K562 (cell line): ENCODE data around the gene RTL10. TPM values are rescaled to one million over a fixed set of nuclear protein-coding genes. Genes with fewer than 3 reads are reported as not detected.

ENCODE experiments used
- CBX2 ChIP-seq: fragments of 200-600 bp; sonication (generic); IDR thresholded peaks from one replicate; pipeline ENCODE4 v1.6.1; 2012; ENCODE audit warnings: mild to moderate bottlenecking, low read length, inconsistent platforms; ENCODE audit not compliant: insufficient read depth, poor library complexity, severe bottlenecking
- E2F1 ChIP-seq: sonication (generic); formaldehyde crosslinking; IDR thresholded peaks from 2 replicates; pipeline ENCODE4 v1.8.1; 2023; ENCODE audit warnings: mild to moderate bottlenecking, missing genetic modification reagents, moderate library complexity
- GABPB2 ChIP-seq: fragments of 250-450 bp; sonication (Bioruptor Pico); conservative IDR thresholded peaks from 2 replicates; pipeline ENCODE4 v1.5.1; 2021; ENCODE audit warnings: mild to moderate bottlenecking
- HDAC1 ChIP-seq, 2 experiments: fragments of 450-650 bp; IDR thresholded peaks; 2 replicates each; pipeline ENCODE4 v1.6.1; 2016 to 2017; ENCODE audit warnings: inconsistent platforms in 1 of 2, mild to moderate bottlenecking in 1 of 2, moderate library complexity in 1 of 2
- HDAC8 ChIP-seq: fragments of 450-650 bp; IDR thresholded peaks from 2 replicates; pipeline ENCODE4 v1.6.1; 2016; ENCODE audit warnings: mild to moderate bottlenecking, missing genetic modification characterization, moderate library complexity, missing compliant biosample characterization
- HES1 ChIP-seq: fragments of 450-650 bp; IDR thresholded peaks from 2 replicates; pipeline ENCODE4 v1.6.1; 2016; ENCODE audit warnings: low read depth, mild to moderate bottlenecking, moderate library complexity
- HLTF ChIP-seq: fragments of 450-650 bp; IDR thresholded peaks from 2 replicates; pipeline ENCODE4 v1.6.1; 2016
- HNRNPH1 ChIP-seq: fragments of 200-400 bp; formaldehyde crosslinking; optimal IDR thresholded peaks from 2 replicates; pipeline ENCODE3; 2017; ENCODE audit warnings: low read depth, mild to moderate bottlenecking, low read length, moderate library complexity
- MBD2 ChIP-seq: sonication (generic); IDR thresholded peaks from 2 replicates; pipeline ENCODE4 v1.6.1; 2016; ENCODE audit warnings: low read depth, borderline replicate concordance
- PTBP1 ChIP-seq: fragments of 200-400 bp; formaldehyde crosslinking; IDR thresholded peaks from 2 replicates; pipeline ENCODE4 v1.6.1; 2017; ENCODE audit warnings: low read depth, low read length
- SNRNP70 ChIP-seq: fragments of 200-400 bp; formaldehyde crosslinking; optimal IDR thresholded peaks from 2 replicates; pipeline ENCODE3; 2017; ENCODE audit warnings: low read depth, low read length
- SREBF1 ChIP-seq: fragments of 150-350 bp; IDR thresholded peaks from 2 replicates; pipeline ENCODE4 v1.6.1; 2014; ENCODE audit warnings: antibody characterized with exemption, low read depth, low read length, borderline replicate concordance
- polyA plus RNA-seq, 8 experiments: library from polyadenylated mRNA; depleted of rRNA in 4 of 8; stranded (reverse) in 5 of 8; unstranded in 3 of 8; fragments of >200 nt; fragmentation: Nextera tagmentation in 2 of 8; fragmentation: Illumina TruSeq in 1 of 8; extraction: Ambion mirVana in 2 of 8; extraction: Trizol in 1 of 8; gene quantifications; 2 replicates each; pipeline versions ENCODE4 v1.2.1 to v1.2.3, GENCODE V29; 2011 to 2014; ENCODE audit warnings: inconsistent platforms in 1 of 8, missing spikeins in 1 of 8
- total RNA-seq, 7 experiments: library from RNA; depleted of rRNA in 6 of 7; stranded (reverse); fragments of >200 nt in 6 of 7; fragmentation: Illumina TruSeq in 2 of 7; extraction: Trizol in 2 of 7; gene quantifications; 2 replicates each; pipeline versions ENCODE4 v1.2.1 to v1.2.3, GENCODE V29; 2011 to 2021; ENCODE audit warnings: low replicate concordance in 1 of 7
- TF ChIP-seq, protein P1 (sequence below): fragments of 200-600 bp; sonication (generic); IDR thresholded peaks from one replicate; pipeline ENCODE4 v1.6.1; 2012; ENCODE audit warnings: mild to moderate bottlenecking, low read depth, low read length, inconsistent platforms

Gene RTL10
- total and polyA plus RNA-seq, 9 of the 15 experiments (the other 6 are each of a cell fraction or from before 2014, with no cell fraction given), result 19.8 to 75.5 (median 32.5) TPM

GRCh38 chr22:19815093-19815822 lies 39.4 kb downstream of the RTL10 start (continued):
- TF ChIP-seq, protein P1, sequence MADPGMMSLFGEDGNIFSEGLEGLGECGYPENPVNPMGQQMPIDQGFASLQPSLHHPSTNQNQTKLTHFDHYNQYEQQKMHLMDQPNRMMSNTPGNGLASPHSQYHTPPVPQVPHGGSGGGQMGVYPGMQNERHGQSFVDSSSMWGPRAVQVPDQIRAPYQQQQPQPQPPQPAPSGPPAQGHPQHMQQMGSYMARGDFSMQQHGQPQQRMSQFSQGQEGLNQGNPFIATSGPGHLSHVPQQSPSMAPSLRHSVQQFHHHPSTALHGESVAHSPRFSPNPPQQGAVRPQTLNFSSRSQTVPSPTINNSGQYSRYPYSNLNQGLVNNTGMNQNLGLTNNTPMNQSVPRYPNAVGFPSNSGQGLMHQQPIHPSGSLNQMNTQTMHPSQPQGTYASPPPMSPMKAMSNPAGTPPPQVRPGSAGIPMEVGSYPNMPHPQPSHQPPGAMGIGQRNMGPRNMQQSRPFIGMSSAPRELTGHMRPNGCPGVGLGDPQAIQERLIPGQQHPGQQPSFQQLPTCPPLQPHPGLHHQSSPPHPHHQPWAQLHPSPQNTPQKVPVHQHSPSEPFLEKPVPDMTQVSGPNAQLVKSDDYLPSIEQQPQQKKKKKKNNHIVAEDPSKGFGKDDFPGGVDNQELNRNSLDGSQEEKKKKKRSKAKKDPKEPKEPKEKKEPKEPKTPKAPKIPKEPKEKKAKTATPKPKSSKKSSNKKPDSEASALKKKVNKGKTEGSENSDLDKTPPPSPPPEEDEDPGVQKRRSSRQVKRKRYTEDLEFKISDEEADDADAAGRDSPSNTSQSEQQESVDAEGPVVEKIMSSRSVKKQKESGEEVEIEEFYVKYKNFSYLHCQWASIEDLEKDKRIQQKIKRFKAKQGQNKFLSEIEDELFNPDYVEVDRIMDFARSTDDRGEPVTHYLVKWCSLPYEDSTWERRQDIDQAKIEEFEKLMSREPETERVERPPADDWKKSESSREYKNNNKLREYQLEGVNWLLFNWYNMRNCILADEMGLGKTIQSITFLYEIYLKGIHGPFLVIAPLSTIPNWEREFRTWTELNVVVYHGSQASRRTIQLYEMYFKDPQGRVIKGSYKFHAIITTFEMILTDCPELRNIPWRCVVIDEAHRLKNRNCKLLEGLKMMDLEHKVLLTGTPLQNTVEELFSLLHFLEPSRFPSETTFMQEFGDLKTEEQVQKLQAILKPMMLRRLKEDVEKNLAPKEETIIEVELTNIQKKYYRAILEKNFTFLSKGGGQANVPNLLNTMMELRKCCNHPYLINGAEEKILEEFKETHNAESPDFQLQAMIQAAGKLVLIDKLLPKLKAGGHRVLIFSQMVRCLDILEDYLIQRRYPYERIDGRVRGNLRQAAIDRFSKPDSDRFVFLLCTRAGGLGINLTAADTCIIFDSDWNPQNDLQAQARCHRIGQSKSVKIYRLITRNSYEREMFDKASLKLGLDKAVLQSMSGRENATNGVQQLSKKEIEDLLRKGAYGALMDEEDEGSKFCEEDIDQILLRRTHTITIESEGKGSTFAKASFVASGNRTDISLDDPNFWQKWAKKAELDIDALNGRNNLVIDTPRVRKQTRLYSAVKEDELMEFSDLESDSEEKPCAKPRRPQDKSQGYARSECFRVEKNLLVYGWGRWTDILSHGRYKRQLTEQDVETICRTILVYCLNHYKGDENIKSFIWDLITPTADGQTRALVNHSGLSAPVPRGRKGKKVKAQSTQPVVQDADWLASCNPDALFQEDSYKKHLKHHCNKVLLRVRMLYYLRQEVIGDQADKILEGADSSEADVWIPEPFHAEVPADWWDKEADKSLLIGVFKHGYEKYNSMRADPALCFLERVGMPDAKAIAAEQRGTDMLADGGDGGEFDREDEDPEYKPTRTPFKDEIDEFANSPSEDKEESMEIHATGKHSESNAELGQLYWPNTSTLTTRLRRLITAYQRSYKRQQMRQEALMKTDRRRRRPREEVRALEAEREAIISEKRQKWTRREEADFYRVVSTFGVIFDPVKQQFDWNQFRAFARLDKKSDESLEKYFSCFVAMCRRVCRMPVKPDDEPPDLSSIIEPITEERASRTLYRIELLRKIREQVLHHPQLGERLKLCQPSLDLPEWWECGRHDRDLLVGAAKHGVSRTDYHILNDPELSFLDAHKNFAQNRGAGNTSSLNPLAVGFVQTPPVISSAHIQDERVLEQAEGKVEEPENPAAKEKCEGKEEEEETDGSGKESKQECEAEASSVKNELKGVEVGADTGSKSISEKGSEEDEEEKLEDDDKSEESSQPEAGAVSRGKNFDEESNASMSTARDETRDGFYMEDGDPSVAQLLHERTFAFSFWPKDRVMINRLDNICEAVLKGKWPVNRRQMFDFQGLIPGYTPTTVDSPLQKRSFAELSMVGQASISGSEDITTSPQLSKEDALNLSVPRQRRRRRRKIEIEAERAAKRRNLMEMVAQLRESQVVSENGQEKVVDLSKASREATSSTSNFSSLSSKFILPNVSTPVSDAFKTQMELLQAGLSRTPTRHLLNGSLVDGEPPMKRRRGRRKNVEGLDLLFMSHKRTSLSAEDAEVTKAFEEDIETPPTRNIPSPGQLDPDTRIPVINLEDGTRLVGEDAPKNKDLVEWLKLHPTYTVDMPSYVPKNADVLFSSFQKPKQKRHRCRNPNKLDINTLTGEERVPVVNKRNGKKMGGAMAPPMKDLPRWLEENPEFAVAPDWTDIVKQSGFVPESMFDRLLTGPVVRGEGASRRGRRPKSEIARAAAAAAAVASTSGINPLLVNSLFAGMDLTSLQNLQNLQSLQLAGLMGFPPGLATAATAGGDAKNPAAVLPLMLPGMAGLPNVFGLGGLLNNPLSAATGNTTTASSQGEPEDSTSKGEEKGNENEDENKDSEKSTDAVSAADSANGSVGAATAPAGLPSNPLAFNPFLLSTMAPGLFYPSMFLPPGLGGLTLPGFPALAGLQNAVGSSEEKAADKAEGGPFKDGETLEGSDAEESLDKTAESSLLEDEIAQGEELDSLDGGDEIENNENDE, result no peak
- TF ChIP-seq GABPB2 (CRISPR knock-in tag) (0 out of 2 replicates have a peak, but pooled peaks have one; percentile 36), SREBF1 (peak; percentile 98), HDAC8 (tag) (no peak; the same call in 1 of the 2 replicates), PTBP1 (no peak), SNRNP70 (no peak), HDAC1 (IDR thresholded peaks at IDR 0.05) (peak in 1 of 2 experiments; percentile 93; a peak in 2 of 4 replicates), HLTF (peak; percentile 87; the same call in 1 of the 2 replicates), HES1 (0 out of 2 replicates have a peak, but pooled peaks have one; percentile 32), MBD2 (peak; percentile 46; the same call in 1 of the 2 replicates), HNRNPH1 (no peak), E2F1 (CRISPR knock-in tag) (0 out of 2 replicates have a peak, but pooled peaks have one; percentile 6), CBX2 (no peak)
